NCI-H146 (cell line): ENCODE measurements around the gene GRAMD1B.

Experiments
- DNase-seq: peaks from one replicate; lab custom pipeline; 2025; lab: John Stamatoyannopoulos, UW

The GRAMD1B gene

DNA sequence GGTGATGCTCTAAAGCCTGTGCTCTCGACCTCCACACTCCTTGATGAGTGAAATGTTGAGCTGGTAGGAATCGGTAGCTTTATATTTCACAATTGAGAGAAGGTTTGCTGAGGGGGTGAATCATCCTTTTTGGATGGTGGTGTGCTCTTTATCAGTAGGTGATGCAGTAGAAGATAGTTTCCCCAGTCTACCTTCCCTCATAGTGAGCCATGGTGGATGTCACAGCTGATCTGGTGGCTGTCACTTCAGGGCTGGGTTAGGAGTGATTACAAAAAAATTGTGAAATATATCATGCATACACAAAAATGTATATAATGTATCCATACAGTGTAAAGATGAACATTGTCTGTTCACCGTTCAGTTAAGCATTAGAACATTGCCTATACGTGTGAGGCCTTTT lies 105.3 kb downstream of the GRAMD1B start:
- DNase-seq, result no peak

GRCh38 chr11:123536690-123537437 lies 106.8 kb downstream of the GRAMD1B start:
- DNase-seq, result no peak

GRCh38 chr11:123537726-123538125 lies 107.7 kb downstream of the GRAMD1B start:
- DNase-seq, result no peak

GRCh38 chr11:123543797-123544196 lies 113.7 kb downstream of the GRAMD1B start:
- DNase-seq, result no peak

- no peak for DNase-seq
Measured at GRCh38 chr11:123544631-123545375, 114.7 kb downstream of the GRAMD1B start.

DNA sequence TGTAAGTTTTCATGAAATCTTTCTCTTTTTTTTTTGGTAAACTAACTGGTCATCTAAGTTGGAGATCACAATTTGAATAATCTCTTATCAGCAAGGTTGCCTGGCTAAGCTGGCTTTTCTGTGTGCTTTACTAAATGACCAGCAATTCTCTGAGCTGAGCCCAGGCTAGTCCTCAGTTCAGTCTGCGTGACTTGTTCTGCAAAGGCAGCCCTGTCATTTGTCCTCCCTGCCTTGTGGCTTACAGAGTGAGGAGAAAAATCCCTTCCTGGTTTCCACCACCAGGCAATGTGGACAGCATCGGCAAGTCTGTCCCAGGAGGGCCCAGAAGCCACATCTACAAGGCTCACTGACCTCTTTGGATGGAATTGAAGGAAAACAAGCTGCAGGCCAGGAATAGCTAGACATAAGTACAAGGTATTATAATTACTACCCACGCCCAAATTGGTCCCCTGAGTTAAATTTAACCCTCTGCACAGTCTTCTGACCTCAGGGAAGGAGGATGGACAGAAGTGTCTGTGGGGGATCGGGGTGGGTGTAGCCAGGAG lies 115.7 kb downstream of the GRAMD1B start:
- DNase-seq, result no peak

- no peak for DNase-seq
Measured at GRCh38 chr11:123546515-123546914, 116.4 kb downstream of the GRAMD1B start.

DNA sequence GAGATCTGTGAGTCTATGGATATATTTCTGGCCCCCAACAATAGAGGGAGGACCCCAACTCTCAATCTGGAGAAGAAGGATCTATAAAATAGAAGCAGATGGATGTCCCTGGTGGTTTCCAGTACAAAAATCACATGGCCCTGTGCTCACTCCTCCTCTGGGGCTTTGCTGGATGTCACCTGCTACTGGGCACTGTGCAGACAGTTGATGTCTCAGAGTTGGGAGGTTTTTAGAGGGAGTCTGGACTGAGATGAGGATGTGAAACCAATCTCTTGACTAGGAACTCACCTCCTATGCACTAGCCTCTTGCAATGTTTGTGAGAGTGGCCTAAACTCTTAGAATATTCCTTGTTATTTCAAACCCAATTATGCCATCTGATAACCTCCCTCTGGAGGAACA lies 117.1 kb downstream of the GRAMD1B start:
- DNase-seq, result no peak

- DNase-seq, result no peak
Measured at GRCh38 chr11:123548774-123549173, 118.7 kb downstream of the GRAMD1B start.

DNA sequence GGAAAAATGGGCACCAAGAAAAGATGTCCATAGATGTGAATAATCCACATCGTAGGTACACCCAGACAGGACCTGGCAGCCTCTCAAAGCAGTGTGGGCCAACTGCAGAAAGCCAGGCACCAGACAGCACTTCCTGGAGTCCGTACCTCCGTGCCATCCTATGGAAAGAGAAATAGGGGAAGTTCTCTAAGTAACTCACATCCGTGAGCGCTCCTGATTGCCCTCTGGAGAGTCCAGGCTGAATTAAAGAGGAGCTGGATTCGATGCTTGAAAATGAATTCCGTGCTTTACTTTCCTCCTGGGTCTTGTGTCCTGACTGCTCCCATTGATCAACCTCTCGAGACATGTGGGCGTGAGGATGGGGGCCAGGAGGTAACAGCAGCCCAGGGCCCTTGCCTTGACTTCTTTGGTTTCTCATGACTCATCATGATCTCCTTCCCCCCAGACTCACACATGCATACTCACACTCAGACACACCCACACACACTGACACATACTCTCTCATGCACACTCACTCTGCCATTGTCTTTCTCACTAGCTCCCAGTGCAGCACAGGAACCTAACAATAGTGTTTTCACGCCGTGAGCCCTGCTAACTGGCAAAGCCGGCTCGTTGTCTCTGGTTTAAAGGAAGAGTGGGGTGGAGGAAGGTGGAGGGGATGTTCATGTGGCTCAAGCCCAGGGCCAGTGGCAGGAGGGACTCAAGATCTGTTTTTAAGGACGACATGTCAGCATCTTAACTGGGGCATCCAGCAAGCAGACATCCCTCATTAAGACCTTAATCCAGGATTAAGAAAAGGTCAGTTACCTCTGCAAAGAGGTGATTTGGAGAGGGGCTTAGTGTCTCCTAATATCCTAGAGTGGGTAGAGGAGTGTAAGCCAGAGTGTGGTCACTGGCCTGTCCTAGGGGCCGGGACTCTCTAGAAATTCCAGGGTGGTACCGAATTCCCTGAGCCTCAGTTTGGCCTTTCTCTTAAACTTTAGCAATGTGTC lies 120.2 kb downstream of the GRAMD1B start:
- DNase-seq, result no peak

- no peak for DNase-seq
Measured at GRCh38 chr11:123551079-123551478, 121.0 kb downstream of the GRAMD1B start.

- no peak for DNase-seq
Measured at GRCh38 chr11:123556633-123557032, 126.6 kb downstream of the GRAMD1B start.

DNA sequence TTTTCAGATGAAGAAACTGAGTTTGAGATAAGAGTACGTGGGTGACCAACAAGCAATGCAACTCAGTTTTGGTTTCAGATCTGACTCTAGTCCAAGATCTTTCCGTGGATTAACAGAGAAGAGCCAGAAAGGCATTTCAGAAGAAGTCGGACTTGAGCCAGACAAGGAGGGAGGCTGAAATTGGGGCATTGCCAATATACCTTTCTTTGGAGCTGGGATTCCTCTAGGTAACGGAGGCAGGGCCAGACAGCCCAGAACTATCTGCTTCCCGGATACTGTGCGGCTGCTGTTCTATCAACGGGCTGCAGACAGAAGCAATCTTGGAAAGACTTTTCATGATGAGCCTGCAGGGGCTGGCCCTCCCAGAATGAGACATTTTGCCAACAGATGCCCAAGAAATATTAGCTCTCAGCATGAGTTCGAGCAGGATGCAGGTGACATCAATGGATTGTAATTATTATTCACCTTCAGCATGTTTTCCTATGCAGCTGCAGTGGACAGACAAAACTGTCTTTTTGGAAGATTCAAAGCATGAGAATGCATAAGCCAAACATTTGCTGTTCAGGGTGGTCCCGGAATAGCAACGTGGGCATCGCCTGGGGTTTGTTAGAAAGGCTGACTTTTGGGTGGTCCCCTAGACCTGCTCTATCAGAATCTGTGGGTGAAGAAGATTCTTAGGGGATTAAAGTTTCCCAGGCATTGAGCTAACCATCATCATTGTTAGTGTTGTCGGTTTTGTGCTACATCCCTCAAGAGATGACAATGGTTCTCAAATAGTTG lies 128.7 kb downstream of the GRAMD1B start:
- no peak for DNase-seq

DNA sequence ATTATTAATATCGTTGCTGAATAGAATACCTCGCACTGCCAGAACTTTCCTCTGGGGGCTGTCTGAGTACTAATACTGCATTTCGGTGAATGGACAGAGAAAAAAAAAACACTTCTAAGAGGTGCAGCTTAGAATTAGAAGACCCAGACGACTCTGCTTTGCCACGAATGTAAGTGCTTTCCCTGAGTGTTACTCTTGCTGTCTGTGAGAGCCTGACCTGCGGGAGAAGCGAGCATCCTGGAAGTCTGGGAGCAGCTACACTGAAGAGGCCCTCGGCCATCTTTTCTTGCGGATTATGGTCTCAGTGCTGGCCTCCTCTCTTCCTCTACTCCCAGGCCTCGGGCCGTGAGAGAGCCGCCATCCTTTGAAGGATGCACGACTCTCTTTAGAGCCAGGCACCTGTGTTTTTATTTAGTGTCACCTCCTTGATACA lies 129.5 kb downstream of the GRAMD1B start:
- DNase-seq, result no peak

DNA sequence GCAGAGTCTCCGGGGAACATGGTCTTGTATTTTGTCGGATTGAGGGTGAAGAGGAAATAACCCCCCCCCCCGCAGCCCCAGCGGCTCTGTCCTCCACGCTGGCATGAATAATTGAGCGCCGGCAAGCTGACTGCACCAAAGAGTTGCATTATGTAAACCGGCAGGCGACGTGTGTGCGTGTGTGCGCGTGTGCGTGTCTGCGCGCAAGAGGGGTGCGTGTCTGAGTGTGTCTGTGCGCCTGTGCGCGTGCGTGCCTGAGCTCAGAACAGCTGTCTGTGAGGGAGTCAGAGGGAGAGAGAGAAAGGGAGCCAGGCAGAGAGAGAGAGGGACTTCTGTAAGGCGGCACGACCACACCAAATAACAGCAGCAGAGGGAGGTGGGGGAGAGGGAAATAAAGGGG lies 129.9 kb downstream of the GRAMD1B start:
- DNase-seq, result no peak

DNA sequence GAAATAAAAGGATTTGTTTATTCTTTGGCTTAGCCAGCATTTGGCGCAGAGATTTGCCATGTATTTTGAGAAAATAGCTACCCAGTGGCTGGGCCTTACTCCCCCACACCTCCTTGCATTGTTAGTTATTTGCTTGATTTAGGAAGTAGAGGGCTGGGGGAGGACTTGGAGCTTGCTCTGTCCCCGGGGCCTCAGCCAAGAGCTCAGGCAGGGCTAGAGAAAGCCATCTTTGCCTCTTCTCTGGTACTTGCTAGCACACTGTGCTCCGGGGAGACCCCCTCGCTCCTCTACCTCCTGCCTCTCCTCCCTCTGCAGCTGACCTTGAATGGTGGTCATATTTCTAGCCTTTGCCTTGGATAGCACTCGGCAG lies 131.3 kb downstream of the GRAMD1B start:
- no peak for DNase-seq

DNA sequence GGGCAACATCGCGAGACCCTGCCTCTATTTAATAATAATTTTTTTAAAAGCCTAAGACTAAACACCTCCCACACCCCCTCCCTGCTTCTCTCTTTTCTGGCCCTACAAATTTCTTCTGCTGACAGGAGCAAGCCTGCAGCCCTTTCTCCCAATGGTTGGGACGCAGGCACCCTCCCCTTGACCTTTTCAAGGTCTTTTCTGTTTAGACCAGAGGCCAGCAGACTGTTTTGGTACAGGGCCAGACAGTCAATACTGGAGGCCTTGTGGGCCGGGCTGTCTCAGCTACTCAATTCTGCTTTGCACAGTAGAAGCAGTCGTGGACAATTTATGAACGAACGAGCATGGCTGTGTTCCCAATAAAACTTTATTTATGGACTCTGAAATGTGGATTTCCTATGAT lies 132.1 kb downstream of the GRAMD1B start:
- DNase-seq, result no peak

- no peak for DNase-seq
Measured at GRCh38 chr11:123562829-123563228, 132.8 kb downstream of the GRAMD1B start.

GRCh38 chr11:123564221-123564620 lies 134.2 kb downstream of the GRAMD1B start:
- DNase-seq, result no peak

GRCh38 chr11:123566852-123567251 lies 136.8 kb downstream of the GRAMD1B start:
- DNase-seq, result no peak

- no peak for DNase-seq
Measured at GRCh38 chr11:123567466-123567865, 137.4 kb downstream of the GRAMD1B start.
